GM12892 (cell line): ENCODE data around the gene ELL3.

Source experiments
- POLR2AphosphoS5 ChIP-seq: IDR thresholded peaks from 2 replicates; pipeline ENCODE4 v1.6.1; 2011; ENCODE audit warnings: low read depth, low read length, control low read depth
- TAF1 ChIP-seq: IDR thresholded peaks from 2 replicates; pipeline ENCODE4 v1.6.1; 2011; ENCODE audit warnings: low read depth, mild to moderate bottlenecking, control low read depth, low read length, borderline replicate concordance

GRCh38 chr15:43791993-43792760 is 15.4 kb upstream of the ELL3 start, which contains the start of gene SERF2:
- TF ChIP-seq POLR2AphosphoS5 (peak; percentile 98), TAF1 (peak; percentile 54; the same call in 1 of the 2 replicates)
